ENCODE measurements around the gene DDI2. TPM values are rescaled to one million over a fixed set of nuclear protein-coding genes. Genes with fewer than 3 reads are reported as not detected.

DDI2 gene
- total and polyA plus RNA-seq, 2 donors (not counting 3 experiments of a cell fraction or from before 2014, with no cell fraction given) = 5.4 to 35.2 TPM

DNA sequence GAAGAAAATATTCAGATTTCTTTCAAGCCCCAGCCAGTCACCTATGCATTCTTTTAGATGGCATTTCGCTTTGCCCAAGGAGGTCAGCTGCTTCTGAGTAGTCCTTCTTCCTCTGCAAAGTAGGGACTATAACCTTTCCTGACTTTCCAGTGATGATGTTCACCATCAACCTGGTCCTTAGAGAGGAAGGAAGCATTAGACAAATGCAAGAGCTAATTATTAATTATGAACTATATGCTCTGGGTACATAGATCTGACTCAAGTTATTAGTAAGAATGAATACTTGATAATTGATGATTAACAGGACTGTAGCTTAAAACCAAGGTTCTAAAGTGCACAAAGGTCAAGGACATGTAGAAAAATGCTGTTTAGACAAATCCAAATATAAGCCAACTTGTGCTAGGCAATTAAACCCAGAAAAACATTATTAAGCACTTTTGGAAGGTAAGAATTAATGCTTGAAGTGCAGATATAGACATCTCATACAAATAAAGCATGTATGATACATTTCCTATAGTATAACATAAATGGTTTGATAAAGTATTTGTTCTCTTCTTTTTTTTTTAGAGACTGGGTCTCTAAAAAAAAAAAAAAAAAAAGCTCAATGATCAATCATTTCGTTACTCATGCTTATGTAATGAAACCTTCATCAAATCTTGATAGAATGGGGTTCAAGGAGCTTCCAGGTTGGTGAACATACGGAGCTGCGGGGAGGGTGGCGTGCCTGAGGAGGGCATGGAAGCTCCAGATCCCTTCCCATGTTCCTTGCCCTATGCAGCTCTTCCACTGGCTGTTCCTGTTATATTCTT lies 21.2 kb upstream of the DDI2 start:
- dilution Hi-C loops (cut with MboI; ENCODE audit: extremely low pct_ligation_motif_present, low sequenced_read_pairs) = no loop called here
- H3K79me2 ChIP-seq (ENCODE audit: control insufficient read depth, insufficient read depth, low read length) = no peaks in the 10 kb centered on the region
- no peak overlapping the region for H3K9ac ChIP-seq (replicated peaks; ENCODE audit: extremely low read depth, insufficient read depth, low read length)
- FAIRE-seq = no peak
- H3K9me3 ChIP-seq (replicated peaks; ENCODE audit: control insufficient read depth, insufficient read depth, low read length) = no peaks in the 10 kb centered on the region
- H3K4me2 ChIP-seq (ENCODE audit: insufficient read depth, low read length) = no peak overlapping the region
- intact Hi-C loops (cut with micrococcal nuclease) = loop anchor here (1.0 to 5.0 kb wide), 2 partner anchors 145 to 166 kb away; no protein-coding TSS in a partner anchor
- CTCF ChIA-PET = interaction anchor here (0.6 to 1.9 kb wide), 9 partner anchors 16 to 165 kb away, joined by 3 to 14 read pairs (median 3); no protein-coding TSS in a partner anchor
- H3K27me3 ChIP-seq (ENCODE audit: control insufficient read depth in 2 of 2, insufficient read depth in 2 of 2, low read length in 2 of 2) = peaks cover 7 to 10% of the 10 kb centered on the region in 2 experiments
- POLR2A ChIA-PET = interaction anchor here (0.6 kb wide), 1 partner anchor 241 kb away, joined by 3 read pairs; no protein-coding TSS in a partner anchor
- no peak overlapping the region for H2AFZ ChIP-seq (ENCODE audit: low read depth, low read length)
- BruUV-seq (replicated peaks) = no TSS peak
- no peak for DNase-seq (ENCODE audit: low read depth, low spot score)
- no peaks in the 10 kb centered on the region for H3K9me1 ChIP-seq (replicated peaks; ENCODE audit: control insufficient read depth, extremely low read depth, insufficient read depth, low read length)
- no peaks in the 10 kb centered on the region for H3K36me3 ChIP-seq (ENCODE audit: control insufficient read depth in 2 of 2, extremely low read depth in 1 of 2, insufficient read depth in 2 of 2, low read length in 2 of 2)
- no peak overlapping the region for H3K27ac ChIP-seq (ENCODE audit: insufficient read depth, low read depth, low read length)
- TF ChIP-seq FOS (IDR thresholded peaks at IDR 0.05; ENCODE audit: borderline replicate concordance, insufficient read depth, low read length) (no peak), JUN (IDR thresholded peaks at IDR 0.05; ENCODE audit: borderline replicate concordance, insufficient read depth, insufficient read length, low read depth) (no peak), CTCF (IDR thresholded peaks at IDR 0.05; ENCODE audit: extremely low read depth in 1 of 2, insufficient read depth in 1 of 2, low read depth in 1 of 2, low read length in 2 of 2) (no peak), MAX (IDR thresholded peaks at IDR 0.05; ENCODE audit: insufficient read depth, insufficient read length) (no peak), POLR2AphosphoS5 (IDR thresholded peaks at IDR 0.05; ENCODE audit: insufficient read depth, low read depth, low read length) (no peak), EZH2 (IDR thresholded peaks at IDR 0.05; ENCODE audit: borderline replicate concordance, low read depth, low read length, severe bottlenecking) (no peak)
- no peaks in the 10 kb centered on the region for H3K4me1 ChIP-seq (ENCODE audit: control insufficient read depth, extremely low read depth, insufficient read depth, low read length)
- H3K4me3 ChIP-seq (replicated peaks in 1 of 3; ENCODE audit: insufficient read depth in 1 of 3, low read depth in 1 of 3, low read length in 3 of 3) = no peak overlapping the region
- H4K20me1 ChIP-seq (replicated peaks; ENCODE audit: control insufficient read depth, extremely low read depth, insufficient read depth, low read length) = no peaks in the 10 kb centered on the region
